EL (cell line): ENCODE data around the gene NKAIN2.
A peak's percentile ranks its signal among the peaks of the same experiment; 100 is the strongest.
"Not testable (repeated sequence)": the region's sequence is repeated elsewhere in the genome, so short reads cannot be mapped to it uniquely, and the experiment has no call there.

Experiments
- DNase-seq: peaks from one replicate; pipeline ENCODE4 v3.0.0-alpha.2; 2016

NKAIN2 gene

DNA sequence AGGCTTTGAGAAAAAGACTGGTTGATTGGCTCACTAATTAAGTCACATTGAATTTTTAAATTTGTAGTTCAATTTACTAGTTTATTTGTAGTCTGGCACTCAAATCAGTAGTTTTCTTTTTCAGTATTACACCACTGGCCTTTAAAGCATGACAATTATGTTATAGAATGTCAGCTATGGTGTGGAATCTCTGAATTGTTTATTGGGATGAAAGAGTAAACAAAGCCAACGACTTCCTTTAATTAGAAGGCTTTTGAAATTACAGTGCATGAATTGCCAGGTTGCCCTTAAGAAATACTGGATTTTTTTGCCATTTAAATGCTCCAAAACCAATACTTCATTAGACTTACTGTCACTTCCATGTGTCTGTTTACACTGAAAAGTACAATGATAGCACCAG lies 731.6 kb downstream of the NKAIN2 start:
- no peak for DNase-seq

DNA sequence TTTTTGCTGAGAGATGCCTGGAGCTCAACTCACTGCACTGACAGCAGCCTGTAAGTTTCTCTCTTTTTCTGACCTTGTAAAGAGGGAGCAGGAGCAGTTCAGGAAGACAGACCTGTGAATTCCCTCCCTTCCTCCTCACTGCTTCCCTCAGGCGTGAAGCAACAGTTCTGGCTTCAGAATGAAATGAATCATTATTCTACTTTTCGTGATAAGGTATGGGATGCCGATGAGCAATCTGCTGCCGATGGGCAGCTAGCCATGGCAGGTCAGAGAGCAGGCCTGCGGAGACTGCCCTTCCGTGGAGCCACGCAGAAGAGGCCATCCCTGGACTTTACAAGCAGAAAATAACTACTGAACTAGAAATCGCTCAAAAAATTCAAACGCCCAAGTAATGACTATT lies 732.1 kb downstream of the NKAIN2 start:
- DNase-seq: peak; percentile 19

DNA sequence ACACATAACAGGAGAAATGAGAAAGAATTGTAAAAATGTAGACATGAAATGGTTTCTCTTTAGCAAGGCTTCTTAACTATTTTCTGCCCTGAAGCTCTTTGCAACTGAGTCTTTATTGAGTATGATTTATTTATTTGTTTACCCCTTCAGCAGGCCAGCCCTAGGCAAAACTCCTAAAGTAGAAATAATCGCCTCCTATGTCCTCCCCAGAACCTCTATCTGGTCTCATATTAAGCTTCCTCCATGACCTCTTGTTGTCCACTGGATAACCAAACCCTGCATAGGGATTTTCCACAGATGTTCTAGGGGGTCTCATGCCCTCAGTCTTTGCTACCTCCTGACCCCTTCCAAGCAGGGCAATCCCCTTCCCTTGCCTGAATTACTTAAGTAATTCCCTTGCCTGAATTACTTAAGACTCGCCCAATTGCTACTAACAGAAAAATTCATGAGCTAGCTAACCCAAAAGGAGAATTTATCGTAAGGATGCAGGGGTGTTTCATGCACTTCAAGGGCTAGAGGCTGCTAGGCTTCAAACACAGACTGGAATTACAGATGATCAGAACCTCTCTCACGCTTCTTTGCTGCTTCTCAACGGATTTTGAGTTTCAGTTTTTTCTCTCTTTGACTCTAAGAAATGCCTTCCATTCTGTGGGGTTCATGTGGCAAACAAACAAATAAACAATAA lies 732.6 kb downstream of the NKAIN2 start:
- no peak for DNase-seq

DNA sequence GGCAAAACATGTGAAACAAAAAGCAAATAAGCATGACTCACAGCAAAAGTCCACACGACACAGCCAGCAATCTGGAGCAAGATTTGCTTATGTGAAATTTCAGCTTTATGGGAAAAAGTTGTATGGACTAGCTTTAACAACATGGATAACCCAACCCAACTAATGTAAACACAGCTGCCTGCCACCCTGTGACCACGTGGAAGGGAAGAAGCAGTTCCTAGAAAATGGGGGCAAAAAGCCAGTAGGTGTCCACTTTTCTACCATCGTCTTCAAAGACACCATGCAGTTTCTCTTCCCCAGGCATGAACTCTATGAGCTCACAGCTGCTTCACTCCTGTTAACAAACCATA lies 733.2 kb downstream of the NKAIN2 start:
- DNase-seq: no peak

DNA sequence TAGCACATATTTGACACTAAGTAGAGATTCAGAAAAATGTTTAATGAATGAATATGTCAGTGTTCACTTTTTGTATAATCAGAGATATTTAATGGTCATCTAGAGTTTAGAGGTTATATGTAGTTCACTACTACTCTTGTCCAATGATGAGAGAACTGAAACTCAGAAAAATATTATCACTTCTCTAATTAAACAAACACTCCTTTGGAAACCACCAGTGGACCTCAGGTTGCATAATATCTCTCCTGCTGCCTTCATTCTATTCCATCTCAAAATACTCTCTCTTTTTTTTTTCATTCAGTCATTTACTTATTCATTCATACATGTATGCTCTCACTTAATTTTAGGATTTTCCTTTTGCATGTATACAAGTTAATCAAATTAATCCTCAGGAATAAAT lies 735.4 kb downstream of the NKAIN2 start:
- no peak for DNase-seq

DNA sequence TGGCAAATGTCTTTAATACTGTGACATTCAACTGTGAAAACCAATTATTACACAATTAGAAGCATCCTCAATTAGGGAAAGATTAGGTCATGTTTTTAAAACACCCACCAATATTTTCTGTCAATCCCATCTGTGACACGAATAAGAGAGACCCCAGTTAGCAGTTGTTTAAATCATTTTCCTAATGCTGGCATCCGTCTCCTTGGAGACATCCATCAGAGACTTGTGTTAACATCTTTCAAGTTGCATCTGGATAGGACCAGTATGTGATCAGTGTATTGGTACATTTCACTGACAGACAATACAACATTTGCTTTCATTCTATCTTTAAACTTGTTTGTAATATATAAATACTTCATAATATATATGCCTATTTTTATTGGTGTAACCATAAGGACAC lies 737.9 kb downstream of the NKAIN2 start:
- DNase-seq: no peak

DNA sequence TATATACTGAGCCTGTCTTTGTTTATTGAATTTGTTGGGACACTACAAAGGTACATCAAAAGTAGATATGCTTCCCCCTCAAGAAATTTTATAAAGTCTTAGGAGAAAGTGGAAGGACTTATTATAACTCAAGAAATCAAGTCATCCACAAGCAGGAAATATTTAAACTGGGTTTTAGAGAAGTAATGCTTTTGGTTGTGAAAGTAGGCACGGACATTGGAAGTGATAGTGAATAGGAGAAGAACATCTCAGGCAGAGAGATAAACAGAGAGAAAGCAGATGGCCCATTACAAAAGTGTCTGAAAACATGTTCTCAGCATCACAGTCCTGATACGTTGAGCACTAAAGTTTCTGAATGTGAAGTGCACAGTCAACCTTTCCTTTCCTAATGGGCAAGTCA lies 742.9 kb downstream of the NKAIN2 start:
- no peak for DNase-seq

DNA sequence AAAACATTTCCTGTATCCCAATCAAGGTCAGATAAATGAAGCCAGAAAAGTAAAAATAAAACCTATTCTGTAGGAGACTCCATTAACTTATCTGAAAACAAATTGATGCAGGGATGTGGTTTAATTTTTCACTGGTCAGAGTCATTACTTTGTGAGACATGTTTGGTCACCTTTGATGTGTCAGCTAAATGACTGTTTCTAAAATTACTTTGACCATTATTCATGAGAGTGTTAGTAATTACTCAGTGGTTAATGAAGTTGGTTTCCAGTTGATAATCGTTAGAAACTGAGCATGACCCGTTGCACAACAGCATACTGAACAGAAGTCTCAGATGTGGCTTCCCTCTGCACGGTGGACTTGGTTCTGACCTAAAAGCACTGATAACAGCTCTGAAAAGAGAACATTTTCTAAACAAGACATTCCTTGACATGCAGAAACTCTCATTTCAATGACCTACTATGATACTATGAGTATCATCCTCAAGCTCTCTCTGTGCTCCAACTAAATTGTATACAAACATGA lies 748.1 kb downstream of the NKAIN2 start:
- no peak for DNase-seq

DNA sequence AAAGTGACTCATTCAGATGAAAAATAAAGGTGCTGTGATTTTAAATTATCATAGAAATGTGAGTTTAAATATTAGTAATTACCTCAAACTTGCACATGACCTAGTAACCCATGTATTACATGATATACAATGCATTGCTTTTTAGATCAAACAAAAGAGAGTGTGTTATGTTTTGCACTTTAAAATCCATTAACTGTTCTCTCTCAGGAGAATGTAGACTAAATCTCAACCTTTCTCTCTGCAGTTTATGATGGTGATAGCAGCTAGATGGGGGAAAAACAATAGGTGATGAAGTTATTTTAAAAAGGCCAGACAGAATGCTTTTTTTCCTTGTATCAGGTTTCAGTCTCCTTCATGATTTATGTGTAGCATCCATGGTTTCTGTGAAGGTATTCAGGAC lies 754.2 kb downstream of the NKAIN2 start:
- DNase-seq: no peak

DNA sequence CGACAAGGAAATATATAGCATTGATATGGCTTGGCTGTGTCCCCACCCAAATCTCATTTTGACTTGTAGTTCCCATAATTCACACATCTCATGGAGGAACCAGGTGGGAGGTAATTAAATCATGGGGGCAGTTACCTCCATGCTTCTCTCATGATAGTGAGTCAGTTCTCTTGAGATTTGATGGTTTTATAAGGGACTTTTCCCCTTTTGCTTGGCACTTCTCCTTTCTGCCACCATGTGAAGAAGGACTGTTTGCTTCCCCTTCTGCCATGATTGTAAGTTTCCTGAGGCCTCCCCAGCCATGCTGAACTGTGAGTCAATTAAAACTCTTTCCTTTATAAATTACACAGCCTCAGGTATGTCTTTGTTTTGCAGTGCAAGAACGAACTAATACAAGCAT lies 756.4 kb downstream of the NKAIN2 start:
- DNase-seq: not testable (repeated sequence)

DNA sequence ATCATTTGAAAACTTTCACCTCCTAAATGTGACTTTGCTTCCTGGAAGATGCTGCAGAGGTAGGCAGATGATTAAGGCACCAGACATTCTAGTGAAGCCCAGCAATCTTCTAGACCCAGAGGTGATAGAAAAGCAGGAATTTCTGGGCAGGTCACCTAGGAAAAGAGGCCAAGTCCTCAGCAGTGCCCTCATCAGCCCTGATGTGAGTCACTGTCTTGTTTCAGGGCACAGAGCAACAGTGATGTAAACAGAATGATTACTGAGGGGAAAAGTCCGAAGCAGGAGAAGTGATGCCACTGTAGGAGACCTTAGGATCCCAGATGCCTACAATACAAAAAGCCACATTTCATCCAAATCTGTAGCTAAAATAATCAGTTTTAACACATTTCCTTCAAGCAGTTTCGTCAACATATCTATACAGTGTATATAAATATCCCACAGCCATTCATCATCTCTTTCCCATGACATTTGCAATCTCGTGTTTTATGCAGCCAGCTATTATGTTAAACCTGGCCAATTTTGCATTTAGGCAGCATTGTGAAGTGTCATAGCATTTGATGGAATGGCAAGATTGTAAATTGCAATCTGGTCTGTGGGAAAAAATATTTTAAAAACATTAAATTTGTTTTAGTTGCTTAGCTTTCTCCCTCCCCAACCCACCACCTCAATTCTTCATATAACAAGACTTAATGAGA lies 757.4 kb downstream of the NKAIN2 start:
- DNase-seq: no peak

DNA sequence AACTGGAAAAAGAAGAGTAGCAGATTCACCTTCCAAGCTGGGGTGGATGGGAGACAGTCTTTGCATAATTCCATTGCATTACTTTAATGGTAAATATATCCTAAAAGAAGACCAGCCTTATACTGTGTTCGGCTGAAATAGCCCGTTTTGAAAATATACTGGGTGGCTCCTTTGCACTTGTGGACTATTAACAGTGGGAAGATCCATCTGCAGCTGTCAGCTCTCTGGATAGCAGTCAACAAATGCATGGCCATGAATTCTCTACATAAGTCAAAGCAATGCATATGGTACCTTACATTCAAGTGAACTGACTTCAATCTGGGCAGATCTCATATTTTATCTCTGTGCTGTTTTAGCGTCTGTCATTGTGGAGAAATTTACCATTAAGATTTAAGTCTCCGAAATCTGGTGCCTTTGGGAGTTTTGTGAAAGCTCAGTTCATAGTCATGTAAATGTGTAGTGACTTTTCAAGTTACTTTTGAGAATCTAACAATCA lies 758.0 kb downstream of the NKAIN2 start:
- no peak for DNase-seq

DNA sequence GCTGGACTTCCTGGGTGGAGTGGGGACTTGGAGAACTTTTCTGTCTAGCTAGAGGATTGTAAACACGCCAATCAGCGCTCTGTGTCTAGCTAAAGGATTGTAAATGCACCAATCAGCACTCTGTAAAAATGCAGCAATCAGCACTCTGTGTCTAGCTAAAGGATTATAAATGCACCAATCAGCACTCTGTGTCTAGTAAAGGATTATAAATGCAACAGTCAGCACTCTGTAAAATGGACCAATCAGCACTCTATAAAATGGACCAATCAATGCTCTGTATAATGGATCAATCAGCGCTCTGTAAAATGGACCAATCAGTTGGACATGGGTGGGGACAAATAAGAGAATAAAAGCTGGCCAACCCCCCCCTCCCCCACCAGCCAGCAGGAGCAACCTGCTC lies 760.5 kb downstream of the NKAIN2 start:
- not testable (repeated sequence) for DNase-seq

DNA sequence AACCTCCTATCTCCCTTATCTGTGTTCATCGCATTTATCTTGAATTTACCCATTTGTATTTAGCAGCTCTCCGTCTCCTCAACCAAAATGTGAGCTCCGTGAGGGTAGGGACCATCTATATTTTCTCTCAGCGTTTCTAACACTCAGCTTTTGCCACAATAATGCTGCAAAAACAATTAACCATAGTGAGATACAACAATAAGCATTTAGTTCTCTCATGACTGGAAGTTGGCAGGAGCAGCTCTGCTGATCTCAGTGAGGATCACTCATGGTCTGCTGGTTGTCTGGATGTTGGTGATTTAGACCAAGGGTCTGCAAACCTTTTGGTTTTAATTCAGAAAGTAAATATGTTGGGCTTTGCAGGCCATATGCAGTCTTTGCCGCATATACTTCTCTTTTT lies 763.7 kb downstream of the NKAIN2 start:
- DNase-seq: no peak

DNA sequence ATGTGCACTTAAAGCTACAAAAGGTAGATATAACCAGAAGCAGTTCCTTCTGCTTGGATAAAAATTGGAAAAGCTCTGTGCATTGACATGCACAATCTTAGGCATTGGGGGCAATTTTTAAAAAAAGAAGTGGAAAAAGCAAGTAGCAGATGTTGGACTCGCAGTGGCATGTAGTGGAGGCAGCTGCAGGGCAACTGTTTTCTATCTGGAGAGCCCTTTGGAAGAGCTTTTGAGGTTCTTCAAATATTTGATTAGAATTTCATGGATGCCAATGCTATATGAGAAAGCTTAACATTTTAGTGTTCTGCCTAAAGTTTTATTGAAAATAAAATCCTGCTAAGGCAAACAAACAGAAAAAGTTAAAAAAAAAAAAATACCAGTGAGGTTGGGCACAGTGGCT lies 770.3 kb downstream of the NKAIN2 start:
- DNase-seq: no peak

DNA sequence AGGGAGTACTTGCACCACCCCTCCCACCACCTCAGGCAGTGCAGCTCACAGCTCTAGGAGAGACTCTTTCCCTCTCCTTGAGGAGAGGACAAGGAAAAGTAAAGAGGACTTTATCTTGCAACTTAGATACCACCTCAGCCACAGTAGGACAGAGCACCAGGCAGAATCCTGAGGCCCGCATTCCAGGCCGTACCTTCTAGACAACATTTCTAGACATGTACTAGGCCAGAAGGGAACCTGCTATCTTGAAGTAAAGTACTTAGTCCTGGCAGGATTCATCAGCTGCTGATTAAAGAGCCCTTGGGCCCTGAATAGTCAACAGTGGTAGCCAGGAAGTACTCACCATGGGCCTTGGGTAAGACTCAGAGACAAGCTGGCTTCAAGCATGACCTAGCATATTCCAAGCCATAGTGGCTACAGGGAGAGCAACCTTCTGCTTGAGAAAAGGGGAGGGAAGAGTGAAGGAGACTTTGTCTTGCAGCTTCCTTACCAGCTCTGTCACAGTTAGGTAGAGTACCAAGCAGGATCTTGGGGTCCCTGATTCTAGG lies 774.1 kb downstream of the NKAIN2 start:
- no peak for DNase-seq

DNA sequence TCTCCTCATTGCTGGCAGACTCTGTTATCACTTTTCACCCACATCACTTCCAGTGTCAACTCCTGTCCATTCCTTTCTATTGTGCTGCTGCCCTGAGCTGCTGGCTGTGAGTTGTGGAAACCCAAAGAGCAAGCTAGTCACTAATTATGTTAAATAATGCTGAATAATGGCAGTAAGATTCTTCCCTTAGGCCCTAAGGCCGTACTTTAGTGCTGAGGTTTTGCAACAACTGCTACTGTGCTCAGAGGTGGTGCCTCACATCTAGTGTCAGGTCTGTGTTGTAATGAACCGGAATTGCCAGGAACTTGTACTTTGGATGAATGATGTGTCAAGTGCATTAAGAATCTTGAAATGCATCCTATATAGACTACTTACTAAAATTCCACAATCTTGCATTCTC lies 786.3 kb downstream of the NKAIN2 start:
- no peak for DNase-seq

DNA sequence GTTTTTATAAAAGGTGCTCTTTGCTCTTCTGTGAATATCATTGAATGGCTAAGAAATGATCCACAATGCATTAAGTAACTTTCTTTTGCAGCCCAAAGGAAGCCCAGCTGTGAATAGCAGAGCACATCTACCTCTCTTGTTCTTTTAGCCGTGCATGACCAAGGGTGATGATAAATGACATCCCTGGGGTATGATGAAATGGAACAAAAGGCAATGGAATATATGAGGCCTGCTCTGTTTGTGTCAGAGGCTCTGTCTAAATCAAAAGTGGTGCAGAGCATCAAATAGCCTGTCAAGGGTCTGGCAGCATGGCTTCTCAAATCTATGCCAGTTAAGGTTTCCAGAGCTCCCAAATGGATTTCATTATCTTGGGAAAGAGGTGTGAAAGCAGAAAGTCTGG lies 796.0 kb downstream of the NKAIN2 start:
- DNase-seq: no peak

DNA sequence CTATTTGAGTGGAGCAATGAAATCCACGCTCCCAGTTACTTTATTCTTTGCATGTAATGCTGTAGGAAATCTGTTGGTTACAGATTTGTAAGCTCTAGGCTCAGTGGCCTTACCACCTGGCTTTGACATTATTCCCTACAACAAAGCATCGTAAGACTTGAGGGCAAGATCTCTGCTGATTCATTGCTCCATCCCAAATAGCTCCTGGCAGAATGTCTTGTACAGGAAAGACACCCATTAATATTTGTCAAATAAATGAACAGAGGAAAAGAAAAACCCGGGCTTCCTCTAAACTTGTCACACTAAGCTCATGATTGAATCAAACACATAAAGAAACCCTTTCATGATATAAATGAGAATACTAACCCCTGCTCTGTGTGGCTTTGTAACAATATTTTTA lies 801.1 kb downstream of the NKAIN2 start:
- DNase-seq: no peak

DNA sequence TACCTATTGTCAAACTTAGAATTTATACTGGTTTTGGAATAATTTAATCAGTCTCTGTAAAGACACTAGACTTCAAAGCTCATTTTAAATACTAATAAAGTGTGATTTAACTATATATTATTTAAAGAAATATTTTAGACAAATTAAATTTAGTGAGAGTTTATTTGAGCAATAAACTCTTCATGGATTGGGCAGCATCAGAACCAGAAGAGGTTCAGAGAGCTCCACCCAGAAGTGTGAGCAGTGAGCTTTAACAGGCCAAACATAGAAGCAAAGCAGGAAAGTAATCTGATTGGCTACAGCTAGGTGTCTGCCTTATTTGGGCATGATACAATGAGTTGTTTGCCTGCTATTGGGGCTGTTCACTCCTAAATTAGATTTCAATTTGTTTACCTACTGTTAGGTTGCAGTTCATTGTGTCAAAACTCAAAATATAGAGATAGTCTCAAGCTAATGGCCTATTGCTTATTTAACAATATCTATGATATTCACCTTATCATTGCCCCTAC lies 803.5 kb downstream of the NKAIN2 start:
- DNase-seq: no peak

DNA sequence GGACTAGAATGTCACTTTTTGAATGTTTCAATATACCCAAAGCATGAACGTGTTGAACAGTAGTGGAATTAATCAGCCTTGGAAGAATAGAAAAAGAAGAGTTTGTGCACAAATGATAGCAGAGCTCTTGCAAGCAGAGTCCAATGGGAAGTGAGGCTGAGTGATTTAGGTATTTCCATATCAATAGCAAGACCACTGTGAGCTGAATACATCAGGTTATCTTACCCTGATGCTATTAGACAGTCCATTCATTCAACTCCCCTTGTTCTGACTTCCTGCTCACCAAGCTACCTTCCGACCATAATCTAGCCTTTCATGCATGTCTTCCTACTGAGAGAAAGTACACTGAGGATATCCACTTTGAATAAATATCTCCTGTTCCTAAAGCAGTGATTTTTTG lies 809.4 kb downstream of the NKAIN2 start:
- DNase-seq: no peak

DNA sequence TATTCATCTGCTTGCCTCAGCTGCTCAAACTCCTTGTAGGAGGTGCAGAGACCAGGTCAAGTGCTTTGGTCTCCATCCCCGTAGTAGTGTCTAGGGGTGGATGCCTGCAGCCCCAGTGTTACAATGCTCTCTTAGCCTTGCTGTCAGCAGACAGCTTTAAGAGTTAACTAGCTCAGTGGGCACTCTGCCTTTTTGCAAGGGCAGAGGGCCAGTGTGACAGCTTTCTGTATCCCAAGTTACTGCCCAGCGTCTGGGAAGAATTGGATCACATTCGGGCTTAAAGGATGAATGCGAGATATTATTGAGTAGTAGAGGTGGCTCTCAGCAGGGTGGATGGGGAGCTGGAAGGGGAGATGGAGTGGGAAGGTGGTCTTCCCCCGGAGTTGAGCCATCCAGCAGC lies 818.7 kb downstream of the NKAIN2 start:
- no peak for DNase-seq

DNA sequence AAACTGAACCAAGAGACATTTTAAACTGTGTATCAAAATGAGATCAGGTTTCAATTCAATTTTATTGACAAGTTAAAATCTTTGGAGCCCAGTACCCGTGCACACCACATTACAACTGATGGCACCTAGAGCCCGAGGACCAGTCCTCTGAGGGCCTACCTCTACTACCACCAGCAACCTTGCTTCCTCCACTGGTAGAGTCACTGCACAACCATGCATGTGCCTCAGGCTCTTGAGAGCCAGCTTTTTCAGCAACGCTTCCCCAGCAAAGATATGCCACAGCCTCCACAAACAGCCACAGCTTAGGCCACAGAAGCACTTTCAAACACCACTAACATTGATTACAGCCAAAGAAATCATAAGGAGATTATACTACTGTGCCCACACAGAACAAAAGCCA lies 830.0 kb downstream of the NKAIN2 start:
- DNase-seq: no peak

DNA sequence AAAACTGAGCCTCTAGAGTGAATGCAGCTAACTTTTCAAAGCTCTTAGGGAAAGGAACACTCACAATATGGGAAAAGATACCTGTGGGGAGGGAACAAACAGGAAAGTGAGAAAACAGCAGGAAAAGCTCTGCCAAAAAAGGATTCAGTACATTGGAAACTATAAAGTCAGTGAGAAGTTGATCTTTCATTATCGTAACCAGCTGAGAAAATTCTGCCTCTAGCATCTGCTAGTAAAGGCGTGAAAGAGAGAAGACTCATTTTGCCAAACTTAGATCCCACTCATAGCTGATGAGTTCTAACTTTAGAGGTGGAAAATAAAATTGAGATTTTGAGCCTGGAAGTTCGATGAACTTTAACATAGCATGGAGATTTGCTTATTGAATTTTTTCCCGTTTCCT lies 836.8 kb downstream of the NKAIN2 start:
- no peak for DNase-seq
